ENCODE measurements around the gene PRKD1. TPM values are rescaled to one million over a fixed set of nuclear protein-coding genes. Genes with fewer than 3 reads are reported as not detected.
"Not testable (repeated sequence)": the region's sequence is repeated elsewhere in the genome, so short reads cannot be mapped to it uniquely, and the experiment has no call there.

Gene PRKD1
- total and polyA plus RNA-seq, 10 of the 15 experiments (the other 5 are each of a cell fraction or from before 2014, with no cell fraction given), result 0.02 to 0.56 TPM; not detected in 8

DNA sequence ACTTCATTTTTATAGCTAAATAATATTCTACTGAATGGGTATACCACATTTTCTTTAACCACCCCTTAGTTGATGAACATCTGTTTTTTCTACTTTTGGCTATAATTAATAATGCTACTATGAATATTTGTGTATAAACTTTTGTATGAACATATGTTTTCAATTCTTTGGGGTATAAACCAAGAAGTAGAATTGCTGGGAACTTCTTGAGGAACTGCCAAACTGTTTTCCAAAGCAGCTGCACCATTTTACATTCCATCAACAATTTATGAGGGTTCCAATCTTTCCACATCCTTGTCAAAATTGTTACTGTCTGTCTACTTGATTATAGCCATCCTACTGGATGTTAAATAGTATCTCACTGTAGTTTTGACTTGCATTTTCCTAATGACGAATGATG is 221.8 kb downstream of the PRKD1 start:
- H3K36me3 ChIP-seq (ENCODE audit: control insufficient read depth in 2 of 2, insufficient read depth in 2 of 2, low read length in 1 of 2), result no peaks in the 10 kb centered on the region
- intact Hi-C loops (cut with micrococcal nuclease; ENCODE audit: unreplicated experiment), result no loop called here
- H3K4me3 ChIP-seq, result no peak overlapping the region
- no peaks in the 10 kb centered on the region for H3K27me3 ChIP-seq (replicated peaks in 1 of 2; ENCODE audit: control insufficient read depth in 2 of 2, insufficient read depth in 2 of 2, low read length in 1 of 2)
- BruUV-seq (replicated peaks), result no TSS peak
- 38% methylated on average over 1 of the region's 1 CpG for WGBS (ENCODE audit: insufficient coverage, insufficient replicate concordance, low lambda C conversion rate, missing lambda C conversion rate)
- in situ Hi-C loops (cut with MboI), result no loop called here
- POLR2A ChIA-PET, result no interaction called here
- ATAC-seq, result no peak
- CTCF ChIA-PET, result no interaction called here
- H3K79me2 ChIP-seq (ENCODE audit: control insufficient read depth, insufficient read depth, low read length), result no peaks in the 10 kb centered on the region
- SMC1A ChIA-PET (ENCODE audit: uncharacterized antibody, unreplicated experiment), result no interaction called here
- H3K4me2 ChIP-seq (ENCODE audit: control insufficient read depth, insufficient read depth), result no peak overlapping the region
- no peak overlapping the region for H2AFZ ChIP-seq (ENCODE audit: control insufficient read depth, low read depth, low read length)
- no peak for DNase-seq (ENCODE audit: low read depth, low spot score)
- no peaks in the 10 kb centered on the region for H4K20me1 ChIP-seq (ENCODE audit: control insufficient read depth, insufficient read depth)
- RAD21 ChIA-PET (ENCODE audit: unreplicated experiment), result no interaction called here
- H3K9ac ChIP-seq (ENCODE audit: control insufficient read depth, insufficient read depth, low read length), result no peak overlapping the region
- H3K27ac ChIP-seq (ENCODE audit: control insufficient read depth, insufficient read depth), result no peak overlapping the region
- H3K9me3 ChIP-seq (replicated peaks; ENCODE audit: control insufficient read depth, insufficient read depth, low read length), result no peaks in the 10 kb centered on the region
- no peak for FAIRE-seq
- H3K4me1 ChIP-seq (ENCODE audit: control insufficient read depth, insufficient read depth, low read length), result no peaks in the 10 kb centered on the region
- TF ChIP-seq PML (IDR thresholded peaks at IDR 0.05; ENCODE audit: low read length) (no peak), MEF2A (IDR thresholded peaks at IDR 0.05; ENCODE audit: insufficient read depth, low read depth, low read length) (no peak), ZNF274 (IDR thresholded peaks at IDR 0.05; ENCODE audit: insufficient read depth, insufficient read length) (no peak), POU2F2 (IDR thresholded peaks at IDR 0.05; ENCODE audit: borderline replicate concordance, low read depth, low read length) (no peak), ZNF592 (IDR thresholded peaks at IDR 0.05) (no peak), CHD1 (IDR thresholded peaks at IDR 0.05; ENCODE audit: low read depth, low read length) (no peak), CEBPB (IDR thresholded peaks at IDR 0.05; ENCODE audit: borderline replicate concordance in 1 of 2, low read depth in 2 of 2, low read length in 2 of 2) (no peak)

DNA sequence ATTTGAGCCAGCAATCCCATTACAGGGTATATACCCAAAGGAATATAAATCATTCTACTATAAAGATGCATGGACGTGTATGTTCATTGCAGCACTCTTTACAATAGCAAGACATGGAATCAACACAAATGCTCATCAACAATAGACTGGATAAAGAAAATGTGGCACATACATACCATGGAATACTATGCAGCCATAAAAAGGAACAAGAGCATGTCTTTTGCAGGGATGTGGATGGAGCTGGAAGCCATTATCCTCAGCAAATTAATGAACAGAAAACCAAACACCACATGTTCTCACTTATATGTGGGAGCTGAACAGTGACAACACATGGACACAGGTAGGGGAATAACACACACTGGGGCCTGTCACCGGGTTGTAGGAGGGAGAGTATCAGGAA is 238.1 kb downstream of the PRKD1 start:
- POLR2A ChIA-PET; BruUV-seq (replicated peaks): not testable (repeated sequence)

More for the DNA sequence above, 238.1 kb downstream of the PRKD1 start:
- H2AFZ ChIP-seq (ENCODE audit: control insufficient read depth, low read depth, low read length); H3K36me3 ChIP-seq (ENCODE audit: control insufficient read depth in 2 of 2, insufficient read depth in 2 of 2, low read length in 1 of 2); DNase-seq (ENCODE audit: low read depth, low spot score); H3K79me2 ChIP-seq (ENCODE audit: control insufficient read depth, insufficient read depth, low read length); in situ Hi-C loops (cut with MboI); FAIRE-seq; ATAC-seq; H3K9ac ChIP-seq (ENCODE audit: control insufficient read depth, insufficient read depth, low read length); H3K27ac ChIP-seq (ENCODE audit: control insufficient read depth, insufficient read depth); H3K9me3 ChIP-seq (replicated peaks; ENCODE audit: control insufficient read depth, insufficient read depth, low read length); H3K27me3 ChIP-seq (replicated peaks in 1 of 2; ENCODE audit: control insufficient read depth in 2 of 2, insufficient read depth in 2 of 2, low read length in 1 of 2); CTCF ChIA-PET; H3K4me1 ChIP-seq (ENCODE audit: control insufficient read depth, insufficient read depth, low read length); RAD21 ChIA-PET (ENCODE audit: unreplicated experiment); H3K4me3 ChIP-seq; SMC1A ChIA-PET (ENCODE audit: uncharacterized antibody, unreplicated experiment); H4K20me1 ChIP-seq (ENCODE audit: control insufficient read depth, insufficient read depth); intact Hi-C loops (cut with micrococcal nuclease; ENCODE audit: unreplicated experiment); H3K4me2 ChIP-seq (ENCODE audit: control insufficient read depth, insufficient read depth): not testable (repeated sequence)
- WGBS (ENCODE audit: insufficient coverage, insufficient replicate concordance, low lambda C conversion rate, missing lambda C conversion rate), result 27% methylated on average over 2 of the region's 2 CpGs
